SK-N-SH (cell line): ENCODE results near the gene BTG2.

Source experiments
- EP300 ChIP-seq, 2 experiments: IDR thresholded peaks; 2 replicates each; pipeline versions ENCODE4 v1.4.0 to v1.6.1; 2012; ENCODE audit warnings: borderline replicate concordance in 1 of 2, low read depth in 1 of 2, low read length in 1 of 2
- EZH2phosphoT487 ChIP-seq: fragments of 200-600 bp; sonication (generic); IDR thresholded peaks from 2 replicates; pipeline ENCODE4 v1.6.1; 2017; ENCODE audit warnings: low read depth, mixed run types, mild to moderate bottlenecking, antibody characterized with exemption, moderate library complexity, borderline replicate concordance
- POLR2AphosphoS5 ChIP-seq: IDR thresholded peaks from 2 replicates; pipeline ENCODE4 v1.6.1; 2012; ENCODE audit warnings: low read depth, low read length
- RCOR1 ChIP-seq: fragments of 150-350 bp; IDR thresholded peaks from 2 replicates; pipeline ENCODE4 v1.6.1; 2017; ENCODE audit warnings: antibody characterized with exemption, low read length
- TF ChIP-seq, protein P1 (sequence below): fragments of 200-600 bp; sonication (generic); IDR thresholded peaks from 2 replicates; pipeline ENCODE4 v1.6.1; 2017; ENCODE audit warnings: antibody characterized with exemption, mild to moderate bottlenecking, moderate library complexity
- TF ChIP-seq, protein P2 (sequence below): IDR thresholded peaks from 2 replicates; pipeline ENCODE4 v1.4.0; 2012; ENCODE audit warnings: low read depth
- TF ChIP-seq, protein P3 (sequence below): IDR thresholded peaks from 2 replicates; pipeline ENCODE4 v1.6.1; 2012; ENCODE audit warnings: mild to moderate bottlenecking, low read depth, low read length, moderate library complexity
- TF ChIP-seq, protein P4 (sequence below): fragments of 150-350 bp; IDR thresholded peaks from 2 replicates; pipeline ENCODE4 v1.6.1; 2016; ENCODE audit warnings: mild to moderate bottlenecking, low read depth, low read length
- TF ChIP-seq, protein P5 (sequence below): fragments of 150-350 bp; IDR thresholded peaks from 2 replicates; pipeline ENCODE4 v1.6.1; 2017; ENCODE audit warnings: antibody characterized with exemption, low read length, low read depth, borderline replicate concordance

DNA sequence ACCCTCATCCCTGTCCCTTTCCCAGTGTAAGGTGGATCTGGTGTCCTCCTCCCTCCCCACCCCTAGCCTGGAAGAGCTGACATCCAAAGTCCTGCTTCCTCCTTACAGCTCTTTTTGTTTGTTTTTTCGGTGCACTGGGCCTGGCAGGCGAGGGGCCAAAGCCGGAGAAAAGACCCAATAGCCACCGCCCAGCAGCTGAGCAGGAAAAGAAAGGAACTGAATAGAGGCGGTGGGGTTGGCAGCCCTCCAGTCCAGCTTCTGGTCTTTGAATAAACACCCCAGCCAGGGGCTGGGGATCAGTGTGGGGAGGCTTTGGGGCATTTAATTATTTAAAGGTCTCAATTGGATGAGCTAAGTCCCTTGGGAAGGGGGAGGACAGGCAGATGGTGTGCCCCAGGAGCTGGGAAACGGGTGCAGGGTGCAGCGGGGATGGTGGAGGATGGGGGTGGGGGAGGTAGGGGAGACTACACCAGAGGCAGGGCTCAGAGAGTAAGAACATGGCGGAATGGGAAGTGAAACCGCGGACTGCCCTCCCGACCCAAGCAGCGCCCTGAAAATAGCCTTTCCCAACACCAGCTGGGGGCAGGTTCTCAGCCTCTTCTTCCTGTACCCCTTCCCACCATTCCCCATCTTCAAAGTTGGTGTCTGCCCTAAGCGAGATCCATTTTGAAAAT lies 20.2 kb downstream of the BTG2 start:
- TF ChIP-seq, protein P1, sequence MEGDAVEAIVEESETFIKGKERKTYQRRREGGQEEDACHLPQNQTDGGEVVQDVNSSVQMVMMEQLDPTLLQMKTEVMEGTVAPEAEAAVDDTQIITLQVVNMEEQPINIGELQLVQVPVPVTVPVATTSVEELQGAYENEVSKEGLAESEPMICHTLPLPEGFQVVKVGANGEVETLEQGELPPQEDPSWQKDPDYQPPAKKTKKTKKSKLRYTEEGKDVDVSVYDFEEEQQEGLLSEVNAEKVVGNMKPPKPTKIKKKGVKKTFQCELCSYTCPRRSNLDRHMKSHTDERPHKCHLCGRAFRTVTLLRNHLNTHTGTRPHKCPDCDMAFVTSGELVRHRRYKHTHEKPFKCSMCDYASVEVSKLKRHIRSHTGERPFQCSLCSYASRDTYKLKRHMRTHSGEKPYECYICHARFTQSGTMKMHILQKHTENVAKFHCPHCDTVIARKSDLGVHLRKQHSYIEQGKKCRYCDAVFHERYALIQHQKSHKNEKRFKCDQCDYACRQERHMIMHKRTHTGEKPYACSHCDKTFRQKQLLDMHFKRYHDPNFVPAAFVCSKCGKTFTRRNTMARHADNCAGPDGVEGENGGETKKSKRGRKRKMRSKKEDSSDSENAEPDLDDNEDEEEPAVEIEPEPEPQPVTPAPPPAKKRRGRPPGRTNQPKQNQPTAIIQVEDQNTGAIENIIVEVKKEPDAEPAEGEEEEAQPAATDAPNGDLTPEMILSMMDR: no peak
- TF ChIP-seq EP300 (IDR thresholded peaks at IDR 0.05; ENCODE audit: borderline replicate concordance in 1 of 2, low read depth in 1 of 2, low read length in 1 of 2) (no peak), RCOR1 (no peak), POLR2AphosphoS5 (no peak), EZH2phosphoT487 (no peak)
- TF ChIP-seq, protein P2, sequence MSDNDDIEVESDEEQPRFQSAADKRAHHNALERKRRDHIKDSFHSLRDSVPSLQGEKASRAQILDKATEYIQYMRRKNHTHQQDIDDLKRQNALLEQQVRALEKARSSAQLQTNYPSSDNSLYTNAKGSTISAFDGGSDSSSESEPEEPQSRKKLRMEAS: no peak
- TF ChIP-seq, protein P3, sequence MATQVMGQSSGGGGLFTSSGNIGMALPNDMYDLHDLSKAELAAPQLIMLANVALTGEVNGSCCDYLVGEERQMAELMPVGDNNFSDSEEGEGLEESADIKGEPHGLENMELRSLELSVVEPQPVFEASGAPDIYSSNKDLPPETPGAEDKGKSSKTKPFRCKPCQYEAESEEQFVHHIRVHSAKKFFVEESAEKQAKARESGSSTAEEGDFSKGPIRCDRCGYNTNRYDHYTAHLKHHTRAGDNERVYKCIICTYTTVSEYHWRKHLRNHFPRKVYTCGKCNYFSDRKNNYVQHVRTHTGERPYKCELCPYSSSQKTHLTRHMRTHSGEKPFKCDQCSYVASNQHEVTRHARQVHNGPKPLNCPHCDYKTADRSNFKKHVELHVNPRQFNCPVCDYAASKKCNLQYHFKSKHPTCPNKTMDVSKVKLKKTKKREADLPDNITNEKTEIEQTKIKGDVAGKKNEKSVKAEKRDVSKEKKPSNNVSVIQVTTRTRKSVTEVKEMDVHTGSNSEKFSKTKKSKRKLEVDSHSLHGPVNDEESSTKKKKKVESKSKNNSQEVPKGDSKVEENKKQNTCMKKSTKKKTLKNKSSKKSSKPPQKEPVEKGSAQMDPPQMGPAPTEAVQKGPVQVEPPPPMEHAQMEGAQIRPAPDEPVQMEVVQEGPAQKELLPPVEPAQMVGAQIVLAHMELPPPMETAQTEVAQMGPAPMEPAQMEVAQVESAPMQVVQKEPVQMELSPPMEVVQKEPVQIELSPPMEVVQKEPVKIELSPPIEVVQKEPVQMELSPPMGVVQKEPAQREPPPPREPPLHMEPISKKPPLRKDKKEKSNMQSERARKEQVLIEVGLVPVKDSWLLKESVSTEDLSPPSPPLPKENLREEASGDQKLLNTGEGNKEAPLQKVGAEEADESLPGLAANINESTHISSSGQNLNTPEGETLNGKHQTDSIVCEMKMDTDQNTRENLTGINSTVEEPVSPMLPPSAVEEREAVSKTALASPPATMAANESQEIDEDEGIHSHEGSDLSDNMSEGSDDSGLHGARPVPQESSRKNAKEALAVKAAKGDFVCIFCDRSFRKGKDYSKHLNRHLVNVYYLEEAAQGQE: no peak
- TF ChIP-seq, protein P4, sequence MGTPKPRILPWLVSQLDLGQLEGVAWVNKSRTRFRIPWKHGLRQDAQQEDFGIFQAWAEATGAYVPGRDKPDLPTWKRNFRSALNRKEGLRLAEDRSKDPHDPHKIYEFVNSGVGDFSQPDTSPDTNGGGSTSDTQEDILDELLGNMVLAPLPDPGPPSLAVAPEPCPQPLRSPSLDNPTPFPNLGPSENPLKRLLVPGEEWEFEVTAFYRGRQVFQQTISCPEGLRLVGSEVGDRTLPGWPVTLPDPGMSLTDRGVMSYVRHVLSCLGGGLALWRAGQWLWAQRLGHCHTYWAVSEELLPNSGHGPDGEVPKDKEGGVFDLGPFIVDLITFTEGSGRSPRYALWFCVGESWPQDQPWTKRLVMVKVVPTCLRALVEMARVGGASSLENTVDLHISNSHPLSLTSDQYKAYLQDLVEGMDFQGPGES: no peak
- TF ChIP-seq, protein P5, sequence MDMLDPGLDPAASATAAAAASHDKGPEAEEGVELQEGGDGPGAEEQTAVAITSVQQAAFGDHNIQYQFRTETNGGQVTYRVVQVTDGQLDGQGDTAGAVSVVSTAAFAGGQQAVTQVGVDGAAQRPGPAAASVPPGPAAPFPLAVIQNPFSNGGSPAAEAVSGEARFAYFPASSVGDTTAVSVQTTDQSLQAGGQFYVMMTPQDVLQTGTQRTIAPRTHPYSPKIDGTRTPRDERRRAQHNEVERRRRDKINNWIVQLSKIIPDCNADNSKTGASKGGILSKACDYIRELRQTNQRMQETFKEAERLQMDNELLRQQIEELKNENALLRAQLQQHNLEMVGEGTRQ: no peak
